PC-9 (cell line): ENCODE measurements around the gene GNPDA2.

Source experiments
- EZH2 ChIP-seq: fragments of 200-600 bp; sonication (generic); IDR thresholded peaks from 2 replicates; pipeline ENCODE4 v1.8.0; 2017; ENCODE audit warnings: antibody characterized with exemption, low read depth
- TF ChIP-seq, protein P1 (sequence below): fragments of 200-600 bp; sonication (generic); conservative IDR thresholded peaks from 2 replicates; pipeline ENCODE4 v1.6.1; 2017; ENCODE audit warnings: mixed run types, antibody characterized with exemption, mild to moderate bottlenecking, moderate library complexity

GRCh38 chr4:44675366-44675765, 51.0 kb downstream of the GNPDA2 start:
- TF ChIP-seq EZH2: no peak
- TF ChIP-seq, protein P1, sequence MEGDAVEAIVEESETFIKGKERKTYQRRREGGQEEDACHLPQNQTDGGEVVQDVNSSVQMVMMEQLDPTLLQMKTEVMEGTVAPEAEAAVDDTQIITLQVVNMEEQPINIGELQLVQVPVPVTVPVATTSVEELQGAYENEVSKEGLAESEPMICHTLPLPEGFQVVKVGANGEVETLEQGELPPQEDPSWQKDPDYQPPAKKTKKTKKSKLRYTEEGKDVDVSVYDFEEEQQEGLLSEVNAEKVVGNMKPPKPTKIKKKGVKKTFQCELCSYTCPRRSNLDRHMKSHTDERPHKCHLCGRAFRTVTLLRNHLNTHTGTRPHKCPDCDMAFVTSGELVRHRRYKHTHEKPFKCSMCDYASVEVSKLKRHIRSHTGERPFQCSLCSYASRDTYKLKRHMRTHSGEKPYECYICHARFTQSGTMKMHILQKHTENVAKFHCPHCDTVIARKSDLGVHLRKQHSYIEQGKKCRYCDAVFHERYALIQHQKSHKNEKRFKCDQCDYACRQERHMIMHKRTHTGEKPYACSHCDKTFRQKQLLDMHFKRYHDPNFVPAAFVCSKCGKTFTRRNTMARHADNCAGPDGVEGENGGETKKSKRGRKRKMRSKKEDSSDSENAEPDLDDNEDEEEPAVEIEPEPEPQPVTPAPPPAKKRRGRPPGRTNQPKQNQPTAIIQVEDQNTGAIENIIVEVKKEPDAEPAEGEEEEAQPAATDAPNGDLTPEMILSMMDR: no peak
